Measurements from ENCODE around the gene DDX55. TPM values are rescaled to one million over a fixed set of nuclear protein-coding genes. Genes with fewer than 3 reads are reported as not detected.
"Not testable (repeated sequence)": the region's sequence is repeated elsewhere in the genome, so short reads cannot be mapped to it uniquely, and the experiment has no call there.

DDX55 gene
- total RNA-seq, 1 experiment from 2014 or later, result 45.4 TPM

GRCh38 chr12:123573870-123574269 lies 28.0 kb upstream of the DDX55 start:
- no peak for DNase-seq
- POLR2A ChIA-PET, result no interaction called here
- no peak overlapping the region for H3K4me3 Mint-ChIP-seq (ENCODE audit: unreplicated experiment)
- TF ChIP-seq, protein P1, sequence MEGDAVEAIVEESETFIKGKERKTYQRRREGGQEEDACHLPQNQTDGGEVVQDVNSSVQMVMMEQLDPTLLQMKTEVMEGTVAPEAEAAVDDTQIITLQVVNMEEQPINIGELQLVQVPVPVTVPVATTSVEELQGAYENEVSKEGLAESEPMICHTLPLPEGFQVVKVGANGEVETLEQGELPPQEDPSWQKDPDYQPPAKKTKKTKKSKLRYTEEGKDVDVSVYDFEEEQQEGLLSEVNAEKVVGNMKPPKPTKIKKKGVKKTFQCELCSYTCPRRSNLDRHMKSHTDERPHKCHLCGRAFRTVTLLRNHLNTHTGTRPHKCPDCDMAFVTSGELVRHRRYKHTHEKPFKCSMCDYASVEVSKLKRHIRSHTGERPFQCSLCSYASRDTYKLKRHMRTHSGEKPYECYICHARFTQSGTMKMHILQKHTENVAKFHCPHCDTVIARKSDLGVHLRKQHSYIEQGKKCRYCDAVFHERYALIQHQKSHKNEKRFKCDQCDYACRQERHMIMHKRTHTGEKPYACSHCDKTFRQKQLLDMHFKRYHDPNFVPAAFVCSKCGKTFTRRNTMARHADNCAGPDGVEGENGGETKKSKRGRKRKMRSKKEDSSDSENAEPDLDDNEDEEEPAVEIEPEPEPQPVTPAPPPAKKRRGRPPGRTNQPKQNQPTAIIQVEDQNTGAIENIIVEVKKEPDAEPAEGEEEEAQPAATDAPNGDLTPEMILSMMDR (IDR thresholded peaks at IDR 0.05; ENCODE audit: insufficient read depth in 1 of 2, low read depth in 1 of 2, low read length in 1 of 2, severe bottlenecking in 1 of 2, unreplicated experiment in 1 of 2), result no peak
- peaks cover 7% of the 10 kb centered on the region for H3K4me1 Mint-ChIP-seq (ENCODE audit: low read depth, unreplicated experiment)
- Histone ChIP-seq H3K27me3 (replicated peaks; ENCODE audit: control insufficient read depth, insufficient read depth, low read length) (no peaks in the 10 kb centered on the region), H3K9me3 (no peaks in the 10 kb centered on the region), H3K36me3 (ENCODE audit: control insufficient read depth, insufficient read depth, low read length) (no peaks in the 10 kb centered on the region), H3K4me3 (ENCODE audit: low read depth, low read length) (no peak overlapping the region), H3K4me1 (peaks cover 9% of the 10 kb centered on the region; the same call in 1 of the 2 replicates)
- intact Hi-C loops (cut with micrococcal nuclease; ENCODE audit: unreplicated experiment), result no loop called here
- no peaks in the 10 kb centered on the region for H3K36me3 Mint-ChIP-seq (ENCODE audit: insufficient read depth, unreplicated experiment)
- H3K9me3 Mint-ChIP-seq (ENCODE audit: unreplicated experiment), result no peaks in the 10 kb centered on the region
- no peaks in the 10 kb centered on the region for H3K27me3 Mint-ChIP-seq (ENCODE audit: insufficient read depth, unreplicated experiment)
- H3K27ac Mint-ChIP-seq (ENCODE audit: unreplicated experiment), result no peak overlapping the region
- BruUV-seq (replicated peaks), result no TSS peak
- CTCF ChIA-PET, result no interaction called here

DNA sequence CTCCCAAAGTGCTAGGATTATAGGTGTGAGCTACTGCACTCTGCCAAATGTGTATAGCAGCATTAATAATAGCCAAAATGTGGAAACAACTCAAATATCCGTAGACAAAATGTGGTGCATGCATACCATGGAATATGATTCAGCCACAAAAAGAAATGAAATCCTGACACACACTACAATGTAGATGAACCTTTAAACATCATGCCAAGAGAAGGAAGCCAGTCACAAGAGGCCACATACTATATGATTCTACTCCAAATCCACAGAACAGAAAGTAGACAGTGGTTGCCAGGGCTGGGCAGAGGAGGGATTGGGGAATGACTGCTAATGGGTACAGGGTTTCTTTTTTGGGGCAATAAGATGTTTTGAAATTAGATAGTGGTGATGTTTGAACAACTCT lies 25.3 kb upstream of the DDX55 start:
- Mint-ChIP-seq H3K27ac (ENCODE audit: unreplicated experiment) (no peak overlapping the region), H3K4me1 (ENCODE audit: low read depth, unreplicated experiment) (no peaks in the 10 kb centered on the region), H3K4me3 (ENCODE audit: unreplicated experiment) (no peak overlapping the region), H3K36me3 (ENCODE audit: insufficient read depth, unreplicated experiment) (peaks cover 9% of the 10 kb centered on the region), H3K9me3 (ENCODE audit: unreplicated experiment) (no peaks in the 10 kb centered on the region), H3K27me3 (ENCODE audit: insufficient read depth, unreplicated experiment) (no peaks in the 10 kb centered on the region)
- Histone ChIP-seq H3K4me3 (ENCODE audit: low read depth, low read length) (no peak overlapping the region), H3K9me3 (no peaks in the 10 kb centered on the region), H3K27me3 (replicated peaks; ENCODE audit: control insufficient read depth, insufficient read depth, low read length) (no peaks in the 10 kb centered on the region), H3K36me3 (ENCODE audit: control insufficient read depth, insufficient read depth, low read length) (no peaks in the 10 kb centered on the region), H3K4me1 (peaks cover under 1% of the 10 kb centered on the region; the same call in 1 of the 2 replicates)
- ChIA-PET CTCF (interaction anchor here (0.7 kb wide), 1 partner anchor 75 kb away, joined by 4 read pairs; no protein-coding TSS in a partner anchor), POLR2A (no interaction called here)
- DNase-seq, result no peak
- no TSS peak for BruUV-seq (replicated peaks)
- TF ChIP-seq, protein P1 (IDR thresholded peaks at IDR 0.05; ENCODE audit: insufficient read depth in 1 of 2, low read depth in 1 of 2, low read length in 1 of 2, severe bottlenecking in 1 of 2, unreplicated experiment in 1 of 2), result no peak
- intact Hi-C loops (cut with micrococcal nuclease; ENCODE audit: unreplicated experiment), result no loop called here

GRCh38 chr12:123578243-123578642 lies 23.7 kb upstream of the DDX55 start:
- no peak overlapping the region for H3K4me3 Mint-ChIP-seq (ENCODE audit: unreplicated experiment)

GRCh38 chr12:123578829-123579228 lies 23.1 kb upstream of the DDX55 start:
- H3K4me3 ChIP-seq (ENCODE audit: low read depth, low read length); BruUV-seq (replicated peaks); intact Hi-C loops (cut with micrococcal nuclease; ENCODE audit: unreplicated experiment); H3K27ac Mint-ChIP-seq (ENCODE audit: unreplicated experiment); H3K4me1 Mint-ChIP-seq (ENCODE audit: low read depth, unreplicated experiment); H3K4me3 Mint-ChIP-seq (ENCODE audit: unreplicated experiment); H3K9me3 ChIP-seq; H3K27me3 ChIP-seq (replicated peaks; ENCODE audit: control insufficient read depth, insufficient read depth, low read length); H3K36me3 ChIP-seq (ENCODE audit: control insufficient read depth, insufficient read depth, low read length); H3K9me3 Mint-ChIP-seq (ENCODE audit: unreplicated experiment); DNase-seq; POLR2A ChIA-PET; CTCF ChIA-PET; H3K27me3 Mint-ChIP-seq (ENCODE audit: insufficient read depth, unreplicated experiment): not testable (repeated sequence)
- peaks cover 13% of the 10 kb centered on the region; the same call in 1 of the 2 replicates for H3K4me1 ChIP-seq
- H3K36me3 Mint-ChIP-seq (ENCODE audit: insufficient read depth, unreplicated experiment), result peaks cover 17% of the 10 kb centered on the region

More at GRCh38 chr12:123578243-123578642, 23.7 kb upstream of the DDX55 start:
- no peaks in the 10 kb centered on the region for H3K9me3 Mint-ChIP-seq (ENCODE audit: unreplicated experiment)
- H3K36me3 Mint-ChIP-seq (ENCODE audit: insufficient read depth, unreplicated experiment), result peaks cover 17% of the 10 kb centered on the region
- TF ChIP-seq, protein P1 (IDR thresholded peaks at IDR 0.05; ENCODE audit: insufficient read depth in 1 of 2, low read depth in 1 of 2, low read length in 1 of 2, severe bottlenecking in 1 of 2, unreplicated experiment in 1 of 2), result no peak
- H3K4me1 Mint-ChIP-seq (ENCODE audit: low read depth, unreplicated experiment), result peaks cover 6% of the 10 kb centered on the region
- Histone ChIP-seq H3K36me3 (ENCODE audit: control insufficient read depth, insufficient read depth, low read length) (no peaks in the 10 kb centered on the region), H3K4me1 (peaks cover 13% of the 10 kb centered on the region; the same call in 1 of the 2 replicates), H3K4me3 (ENCODE audit: low read depth, low read length) (no peak overlapping the region), H3K9me3 (no peaks in the 10 kb centered on the region), H3K27me3 (replicated peaks; ENCODE audit: control insufficient read depth, insufficient read depth, low read length) (no peaks in the 10 kb centered on the region)
- H3K27ac Mint-ChIP-seq (ENCODE audit: unreplicated experiment), result no peak overlapping the region
- no peak for DNase-seq
- ChIA-PET CTCF (no interaction called here), POLR2A (no interaction called here)
- intact Hi-C loops (cut with micrococcal nuclease; ENCODE audit: unreplicated experiment), result no loop called here
- no TSS peak for BruUV-seq (replicated peaks)
- H3K27me3 Mint-ChIP-seq (ENCODE audit: insufficient read depth, unreplicated experiment), result no peaks in the 10 kb centered on the region
